Muscle of leg (tissue), 11 donors: Measurements from ENCODE around the gene PLPPR5. TPM values are rescaled to one million over a fixed set of nuclear protein-coding genes. Genes with fewer than 3 reads are reported as not detected.

ENCODE experiments used
- DNase-seq: peaks from one replicate; pipeline ENCODE4 v3.0.0; 2013
- H3K27ac ChIP-seq: one replicate; pipeline ENCODE4 v1.5.1; 2013; ENCODE audit warnings: mild to moderate bottlenecking, low read length, control low read depth
- H3K27me3 ChIP-seq: one replicate; pipeline ENCODE4 v1.6.1; 2013; ENCODE audit warnings: low read length; ENCODE audit not compliant: control insufficient read depth, insufficient read depth
- H3K36me3 ChIP-seq: one replicate; pipeline ENCODE4 v1.6.1; 2013; ENCODE audit warnings: low read length; ENCODE audit not compliant: control insufficient read depth, insufficient read depth
- H3K4me1 ChIP-seq: one replicate; pipeline ENCODE4 v1.6.1; 2013; ENCODE audit warnings: low read length; ENCODE audit not compliant: control insufficient read depth, insufficient read depth
- H3K4me3 ChIP-seq: one replicate; pipeline ENCODE4 v1.5.1; 2013; ENCODE audit warnings: low read length, control low read depth
- H3K9me3 ChIP-seq: replicated peaks from 2 replicates; pipeline ENCODE4 v1.6.1; 2013; ENCODE audit warnings: low read depth, low read length; ENCODE audit not compliant: control insufficient read depth
- WGBS: methylation state at CpG from one replicate; pipeline ENCODE4 v1.1.5; 2013; ENCODE audit warnings: missing lambda C conversion rate; ENCODE audit not compliant: insufficient coverage; 5-methylcytosine and 5-hydroxymethylcytosine counted together
- polyA plus RNA-seq, 8 donors: library from polyadenylated mRNA; unstranded; fragments of 120-200 nt; gene quantifications; one replicate each; pipeline versions ENCODE4 v1.2.1 to v1.2.3, GENCODE V29; 2013; ENCODE audit warnings: inconsistent platforms in 1 of 8, low replicate concordance in 1 of 8; ENCODE audit not compliant: insufficient read length in 8 of 8, insufficient read depth in 1 of 8
- total RNA-seq: library from RNA; stranded (reverse); fragments of 120-200 nt; gene quantifications from one replicate; pipeline ENCODE4 v1.2.4, GENCODE V29; 2013

PLPPR5 gene
- total and polyA plus RNA-seq, 9 donors: 1.1 to 4.2 (median 2.1) TPM

DNA sequence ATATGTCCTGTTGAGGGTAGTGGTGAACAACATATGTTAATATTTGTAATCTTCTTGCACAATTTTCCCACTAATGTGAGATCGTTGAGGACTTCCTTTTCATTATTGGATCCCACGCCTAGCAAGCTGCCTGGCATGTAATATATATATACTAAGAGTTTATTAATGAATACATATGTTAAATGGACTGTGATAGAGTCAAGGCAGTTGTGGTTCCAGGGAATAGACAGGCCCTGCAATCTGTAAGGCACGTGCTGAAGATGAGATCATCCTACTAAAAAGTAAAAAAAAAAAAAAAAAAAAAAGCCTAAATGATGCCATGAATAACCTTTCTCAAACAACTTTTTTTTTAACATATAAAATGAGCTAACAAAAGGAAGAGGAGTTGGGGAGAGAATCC is 28.9 kb downstream of the PLPPR5 start:
- Histone ChIP-seq H3K36me3 (no peaks in the 10 kb centered on the region), H3K4me1 (no peaks in the 10 kb centered on the region), H3K27ac (no peak overlapping the region), H3K4me3 (no peak overlapping the region), H3K27me3 (no peaks in the 10 kb centered on the region), H3K9me3 (no peaks in the 10 kb centered on the region)
- WGBS: no CpG with 5 or more reads among the region's 3 CpGs
- no peak for DNase-seq

DNA sequence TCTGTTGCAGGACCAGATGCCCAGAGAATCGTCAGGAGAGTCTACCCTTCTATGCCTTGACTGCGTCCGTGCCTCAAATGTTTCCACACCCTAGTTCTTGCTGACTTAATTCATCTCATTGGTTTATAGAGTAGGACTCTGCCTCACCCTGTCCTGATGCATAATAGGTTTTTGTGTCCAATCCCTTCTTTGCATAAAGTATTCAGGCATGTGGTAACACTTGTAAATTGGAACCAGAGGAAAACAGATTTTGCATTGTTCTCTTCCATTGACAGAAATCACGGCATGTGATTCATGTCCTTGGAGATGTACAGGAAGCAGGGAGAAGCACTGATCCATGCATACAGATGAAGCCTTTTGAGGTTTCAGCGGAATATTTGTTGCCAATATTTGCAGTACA is 29.5 kb downstream of the PLPPR5 start:
- H3K4me1 ChIP-seq: no peaks in the 10 kb centered on the region
- WGBS: no CpG with 5 or more reads among the region's 5 CpGs
- DNase-seq: peak; percentile 18

DNA sequence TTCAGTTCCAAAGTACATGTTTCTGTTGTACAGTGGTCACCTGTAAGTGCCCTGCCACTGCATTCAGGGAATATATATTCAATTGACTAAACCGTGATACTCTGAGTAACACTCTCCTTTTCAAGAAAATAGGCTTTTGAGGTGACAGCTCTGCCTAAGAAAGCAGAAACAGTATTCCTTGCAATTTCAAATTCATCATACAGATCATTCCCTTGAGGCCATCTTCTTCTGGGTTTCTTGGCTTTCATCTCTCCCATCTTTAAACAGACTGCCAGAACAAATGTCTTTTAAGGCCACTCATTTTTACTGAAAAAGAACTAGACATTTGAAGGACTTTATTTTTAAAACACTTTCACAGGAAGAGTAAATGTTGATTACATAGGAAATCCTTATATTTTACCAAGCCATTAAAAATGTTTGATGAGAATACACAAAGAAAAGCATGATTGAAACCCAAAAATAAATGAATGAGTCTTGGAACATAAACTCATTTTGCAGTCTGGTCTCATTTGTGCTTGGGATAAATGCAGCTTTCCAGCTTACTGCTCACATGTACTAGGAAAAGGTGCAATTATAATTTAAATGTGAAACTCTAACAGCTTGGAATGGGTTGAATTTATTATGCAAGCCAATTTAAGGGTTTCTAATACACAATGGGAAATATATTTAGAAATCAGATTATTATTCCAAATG is 34.7 kb downstream of the PLPPR5 start:
- WGBS: 33% methylated on average over 1 of the region's 1 CpG
- Histone ChIP-seq H3K36me3 (no peaks in the 10 kb centered on the region), H3K9me3 (no peaks in the 10 kb centered on the region), H3K27me3 (no peaks in the 10 kb centered on the region), H3K27ac (no peak overlapping the region), H3K4me1 (no peaks in the 10 kb centered on the region), H3K4me3 (no peak overlapping the region)
- peak; percentile 45 for DNase-seq

More for the DNA sequence above, 29.5 kb downstream of the PLPPR5 start:
- Histone ChIP-seq H3K4me3 (no peak overlapping the region), H3K27me3 (no peaks in the 10 kb centered on the region), H3K9me3 (no peaks in the 10 kb centered on the region), H3K27ac (no peak overlapping the region), H3K36me3 (no peaks in the 10 kb centered on the region)

DNA sequence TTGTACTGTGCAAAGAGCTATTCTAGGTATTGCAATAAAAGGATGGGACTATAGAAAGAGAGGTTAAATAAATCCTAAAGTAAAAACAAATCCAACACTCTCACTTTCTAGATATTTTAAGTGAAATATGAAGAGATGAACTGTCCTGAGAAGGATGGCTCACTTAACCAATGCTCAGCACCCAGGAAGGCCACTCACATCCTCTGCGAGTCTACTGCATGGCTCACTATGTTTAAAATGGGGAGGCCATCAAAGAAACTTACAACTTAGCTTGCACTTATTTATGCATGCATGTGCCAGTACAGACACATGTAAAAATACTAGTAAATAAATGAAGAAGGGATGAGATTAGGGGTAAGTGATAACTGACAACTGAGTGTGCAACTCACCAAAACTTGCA is 37.5 kb downstream of the PLPPR5 start:
- no CpG with 5 or more reads among the region's 1 CpG for WGBS
- DNase-seq: no peak
- Histone ChIP-seq H3K4me3 (no peak overlapping the region), H3K36me3 (no peaks in the 10 kb centered on the region), H3K27ac (no peak overlapping the region), H3K9me3 (no peaks in the 10 kb centered on the region), H3K4me1 (no peaks in the 10 kb centered on the region), H3K27me3 (no peaks in the 10 kb centered on the region)

DNA sequence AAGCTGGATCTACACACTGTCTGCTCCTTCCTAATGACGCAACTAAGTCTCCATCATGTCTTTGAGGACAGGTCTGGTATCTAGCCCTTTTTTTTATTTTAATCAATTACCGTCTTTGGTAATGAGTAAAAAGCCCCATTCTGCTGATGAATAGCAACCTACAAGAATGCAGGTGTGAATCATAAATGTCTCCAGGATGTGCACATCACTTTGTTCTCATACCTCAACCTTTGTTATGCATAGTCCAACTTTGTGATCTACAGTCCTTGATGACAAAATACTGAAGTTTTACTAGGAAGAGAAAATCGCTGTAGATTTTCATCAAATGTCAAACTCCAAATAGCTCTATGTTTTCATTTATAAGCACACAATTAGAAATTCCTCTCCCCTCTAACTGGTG is 39.3 kb downstream of the PLPPR5 start:
- Histone ChIP-seq H3K4me3 (no peak overlapping the region), H3K9me3 (no peaks in the 10 kb centered on the region), H3K27ac (no peak overlapping the region), H3K4me1 (no peaks in the 10 kb centered on the region), H3K36me3 (no peaks in the 10 kb centered on the region), H3K27me3 (no peaks in the 10 kb centered on the region)
- WGBS: no CpG with 5 or more reads among the region's 3 CpGs
- DNase-seq: no peak

DNA sequence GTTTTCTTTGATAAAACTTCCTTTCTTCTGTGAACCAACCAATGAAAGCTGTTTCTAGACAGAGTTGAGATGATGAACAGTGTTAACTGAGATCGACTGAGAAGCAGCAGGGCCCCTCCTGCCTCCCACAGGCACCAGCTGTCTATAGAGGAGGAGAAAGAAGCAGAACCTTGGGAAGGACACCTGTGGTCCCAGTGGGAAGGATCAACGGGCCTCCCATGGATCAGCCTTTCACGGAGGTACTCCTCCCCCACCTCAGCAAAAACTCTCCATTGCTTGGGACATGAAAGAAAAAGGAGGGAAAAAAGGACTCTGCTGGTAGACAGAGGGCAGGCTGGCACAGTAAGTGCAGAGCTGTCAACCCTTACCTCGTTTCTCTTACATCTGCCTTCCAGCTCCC is 40.5 kb downstream of the PLPPR5 start:
- no CpG with 5 or more reads among the region's 4 CpGs for WGBS
- H3K27ac ChIP-seq: no peak overlapping the region
- no peaks in the 10 kb centered on the region for H3K36me3 ChIP-seq
- H3K4me3 ChIP-seq: no peak overlapping the region
- H3K4me1 ChIP-seq: no peaks in the 10 kb centered on the region
- H3K27me3 ChIP-seq: no peaks in the 10 kb centered on the region
- no peak for DNase-seq
- no peaks in the 10 kb centered on the region for H3K9me3 ChIP-seq

DNA sequence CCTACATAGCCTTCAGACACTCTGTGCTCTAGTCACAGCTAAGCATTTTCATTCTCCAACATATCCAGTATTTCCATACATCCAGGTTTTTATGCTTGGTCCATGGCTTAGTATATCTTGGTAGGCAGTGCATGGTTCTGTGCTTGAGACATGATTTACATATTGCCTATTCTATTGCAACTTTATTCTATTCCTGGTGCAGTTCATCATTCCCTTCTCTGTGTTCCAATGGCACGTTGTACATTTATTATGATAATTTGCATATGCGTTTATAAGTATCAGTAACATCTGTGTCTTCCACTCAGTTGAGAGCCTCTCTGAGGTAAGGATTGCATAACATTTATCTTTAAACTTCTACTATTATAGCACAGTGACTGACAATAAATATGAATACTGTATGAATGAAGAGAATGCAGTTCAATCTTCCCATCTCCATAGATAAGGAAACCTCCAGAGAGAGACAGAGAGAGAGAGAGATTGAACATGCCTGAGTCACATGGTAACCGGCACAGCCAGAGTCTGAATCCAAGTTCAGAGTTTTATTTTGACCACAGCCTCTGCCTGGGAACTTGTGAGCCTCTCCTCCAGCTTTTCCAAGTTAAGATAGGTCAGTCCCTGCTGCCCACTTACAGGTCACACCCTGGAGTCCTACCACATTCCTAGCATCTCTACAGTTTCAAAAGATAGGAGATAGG is 41.5 kb downstream of the PLPPR5 start:
- Histone ChIP-seq H3K9me3 (no peaks in the 10 kb centered on the region), H3K4me1 (no peaks in the 10 kb centered on the region), H3K36me3 (no peaks in the 10 kb centered on the region), H3K27ac (no peak overlapping the region), H3K4me3 (no peak overlapping the region), H3K27me3 (no peaks in the 10 kb centered on the region)
- peak; percentile 16 for DNase-seq
- 60% methylated on average over 1 of the region's 3 CpGs for WGBS

DNA sequence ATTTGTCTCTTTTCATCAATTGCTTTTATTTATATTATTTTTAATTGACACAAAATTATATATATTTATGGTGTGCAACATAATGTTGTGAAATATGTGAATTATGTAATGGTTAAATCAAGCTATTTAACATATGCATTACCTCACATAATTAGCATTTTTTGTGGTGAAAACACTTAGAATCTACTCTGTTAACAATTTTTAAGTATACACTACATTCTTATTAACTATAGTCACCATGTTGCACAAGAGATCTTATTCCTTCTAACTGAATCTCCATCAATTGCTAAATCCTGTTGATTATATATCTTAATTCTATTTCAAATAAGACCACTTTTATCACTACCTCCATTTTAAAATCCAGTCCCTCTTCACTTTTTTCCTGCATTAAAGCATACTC is 42.5 kb downstream of the PLPPR5 start:
- Histone ChIP-seq H3K36me3 (no peaks in the 10 kb centered on the region), H3K9me3 (no peaks in the 10 kb centered on the region), H3K4me1 (no peaks in the 10 kb centered on the region), H3K27ac (no peak overlapping the region), H3K27me3 (no peaks in the 10 kb centered on the region), H3K4me3 (no peak overlapping the region)
- DNase-seq: no peak

DNA sequence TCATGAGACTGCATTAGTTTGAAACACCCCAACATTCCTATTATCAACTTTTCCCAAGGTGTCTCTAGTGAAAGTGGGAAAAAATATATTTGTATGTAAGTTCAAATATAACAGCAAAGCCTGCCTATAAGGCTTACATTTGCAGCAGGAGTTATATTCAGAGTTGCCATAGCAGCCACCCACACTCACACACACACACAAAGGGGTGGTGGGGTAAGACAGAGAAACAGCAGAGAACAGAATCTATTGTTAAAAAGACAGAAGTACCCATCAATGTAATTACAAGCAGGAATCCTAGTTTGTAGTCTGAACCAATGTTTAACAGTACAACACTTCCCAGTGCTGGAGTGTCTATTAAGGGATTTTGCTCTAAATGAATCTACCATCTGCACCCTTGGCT is 55.0 kb downstream of the PLPPR5 start:
- Histone ChIP-seq H3K36me3 (no peaks in the 10 kb centered on the region), H3K27ac (no peak overlapping the region), H3K4me3 (no peak overlapping the region), H3K9me3 (no peaks in the 10 kb centered on the region), H3K4me1 (no peaks in the 10 kb centered on the region), H3K27me3 (no peaks in the 10 kb centered on the region)
- DNase-seq: peak; percentile 61

DNA sequence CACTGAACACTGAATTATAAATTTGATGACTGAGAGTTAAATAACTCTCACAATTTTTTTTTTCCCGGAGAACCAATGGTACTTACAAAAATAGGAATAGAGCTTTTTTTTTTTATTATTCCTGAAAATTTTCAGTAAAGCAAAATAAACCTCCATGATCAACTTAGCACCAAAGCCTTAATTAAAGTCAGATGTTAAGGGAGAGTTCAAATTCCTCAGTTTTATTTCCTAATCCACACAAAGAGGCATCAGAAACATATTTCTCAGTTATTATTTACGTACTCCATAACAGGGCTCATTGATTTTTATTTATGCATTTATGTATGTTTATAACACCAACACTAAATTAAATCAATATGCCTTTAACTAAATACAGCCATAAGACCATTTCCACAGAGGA is 55.5 kb downstream of the PLPPR5 start:
- Histone ChIP-seq H3K9me3 (no peaks in the 10 kb centered on the region), H3K4me3 (no peak overlapping the region), H3K27ac (no peak overlapping the region), H3K4me1 (no peaks in the 10 kb centered on the region), H3K27me3 (no peaks in the 10 kb centered on the region), H3K36me3 (no peaks in the 10 kb centered on the region)
- no CpG with 5 or more reads among the region's 2 CpGs for WGBS
- no peak for DNase-seq
